ENCODE results near the gene POPDC3.

DNA sequence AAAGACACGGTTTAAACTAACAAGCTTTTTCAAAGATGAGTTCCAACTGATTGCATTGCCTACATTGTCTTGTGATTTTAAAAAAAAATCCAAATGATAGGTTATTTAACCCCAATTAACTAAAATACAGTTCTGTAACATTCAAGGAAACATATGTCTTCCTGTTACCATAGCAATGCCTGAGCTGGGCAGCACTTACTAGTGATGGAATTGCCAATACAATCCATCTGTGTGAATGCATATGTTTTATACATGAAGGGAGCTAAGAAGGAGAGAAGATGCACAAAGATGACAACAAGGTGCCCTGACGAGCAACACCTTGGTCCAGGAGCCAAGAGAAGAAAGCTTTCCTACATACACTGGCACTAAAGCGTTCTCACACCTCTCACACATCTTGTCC is 68.7 kb downstream of the POPDC3 start:
- TF ChIP-seq GATAD1 (CRISPR knock-in tag; IDR thresholded peaks at IDR 0.05), result no peak
- TF ChIP-seq JUND (CRISPR knock-in tag; IDR thresholded peaks at IDR 0.05), result no peak
